ENCODE results near the gene HMX3. TPM values are rescaled to one million over a fixed set of nuclear protein-coding genes. Genes with fewer than 3 reads are reported as not detected.
"Not testable (repeated sequence)": the region's sequence is repeated elsewhere in the genome, so short reads cannot be mapped to it uniquely, and the experiment has no call there.

HMX3 gene
- total RNA-seq, 1 donor from 2014 or later: not detected

GRCh38 chr10:123175389-123176387 lies 39.9 kb downstream of the HMX3 start:
- no peak for DNase-seq

GRCh38 chr10:123178390-123178789 lies 42.6 kb downstream of the HMX3 start:
- DNase-seq: not testable (repeated sequence)

- no peak for DNase-seq
Observed at GRCh38 chr10:123180101-123181090, 44.6 kb downstream of the HMX3 start.

- no peak for DNase-seq
Observed at GRCh38 chr10:123183724-123184123, 48.0 kb downstream of the HMX3 start.

GRCh38 chr10:123187781-123188180 lies 52.0 kb downstream of the HMX3 start:
- DNase-seq: no peak

Other genes with a start within 250 kb of the HMX3 start
- gene FAM24A, start 225.4 kb upstream of the HMX3 start, total RNA-seq: not detected
- gene C10orf88, start 181.7 kb upstream of the HMX3 start, total RNA-seq: 9.7 TPM
- 3.0 TPM for gene PSTK, start 155.6 kb upstream of the HMX3 start, total RNA-seq
- 10.6 TPM for gene IKZF5, start 127.2 kb upstream of the HMX3 start, total RNA-seq
- gene ACADSB, start 127.0 kb upstream of the HMX3 start, total RNA-seq: 24.7 TPM
- gene HMX2, start 12.2 kb downstream of the HMX3 start, total RNA-seq: not detected
- 94.6 TPM for gene BUB3, start 18.4 kb downstream of the HMX3 start, total RNA-seq

Data from tongue (tissue), 2 donors.